Caki2 (cell line): Measurements from ENCODE around the gene MRFAP1. TPM values are rescaled to one million over a fixed set of nuclear protein-coding genes. Genes with fewer than 3 reads are reported as not detected.
"Not testable (repeated sequence)": the region's sequence is repeated elsewhere in the genome, so short reads cannot be mapped to it uniquely, and the experiment has no call there.

ENCODE experiments used
- DNase-seq: peaks from one replicate; pipeline ENCODE4 v3.0.0-alpha.2; 2015; ENCODE audit warnings: low read depth
- in situ Hi-C: cut with HindIII; loops from 2 replicates; pipeline ENCODE4 v1.10.0; 2016; ENCODE audit warnings: low sequenced_read_pairs, low pct_unique_long_range_greater_than_20kb, mixed read lengths
- total RNA-seq: library from RNA; depleted of rRNA; stranded (reverse); fragments of >200 nt; shearing (Covaris generic); gene quantifications from 2 replicates; pipeline ENCODE4 v1.2.3, GENCODE V29; 2014; ENCODE audit warnings: low replicate concordance

MRFAP1 gene
- total RNA-seq, 1 experiment from 2014 or later, result 224 TPM

- no peak for DNase-seq
- in situ Hi-C loops, result no loop called here
Measured at GRCh38 chr4:6625256-6625655, 15.2 kb upstream of the MRFAP1 start.

- in situ Hi-C loops, result no loop called here
- no peak for DNase-seq
Measured at GRCh38 chr4:6626066-6626465, 14.4 kb upstream of the MRFAP1 start.

- in situ Hi-C loops, result no loop called here
- DNase-seq, result no peak
Measured at GRCh38 chr4:6627832-6628231, 12.7 kb upstream of the MRFAP1 start.

- in situ Hi-C loops, DNase-seq: not testable (repeated sequence)
Measured at GRCh38 chr4:6628484-6628883, 12.0 kb upstream of the MRFAP1 start.

- no peak for DNase-seq
- in situ Hi-C loops, result no loop called here
Measured at GRCh38 chr4:6632125-6632524, 8.4 kb upstream of the MRFAP1 start.

- DNase-seq, result no peak
- in situ Hi-C loops, result no loop called here
Measured at GRCh38 chr4:6633091-6633906, 7.2 kb upstream of the MRFAP1 start.

- in situ Hi-C loops, result no loop called here
- DNase-seq, result no peak
Measured at GRCh38 chr4:6634746-6635145, 5.7 kb upstream of the MRFAP1 start.

- in situ Hi-C loops, result no loop called here
- no peak for DNase-seq
Measured at GRCh38 chr4:6639137-6639680, 1.3 kb upstream of the MRFAP1 start.

GRCh38 chr4:6641164-6641970 lies 882 bp downstream of the MRFAP1 start:
- peak; percentile 19 for DNase-seq
- in situ Hi-C loops, result no loop called here

- no peak for DNase-seq
- in situ Hi-C loops, result no loop called here
Measured at GRCh38 chr4:6641971-6642320, 1.5 kb downstream of the MRFAP1 start.

- no peak for DNase-seq
- in situ Hi-C loops, result no loop called here
Measured at GRCh38 chr4:6643141-6643847, 2.8 kb downstream of the MRFAP1 start.

GRCh38 chr4:6644792-6645530 lies 4.5 kb downstream of the MRFAP1 start:
- in situ Hi-C loops, result no loop called here
- DNase-seq, result no peak

GRCh38 chr4:6647169-6647568 lies 6.7 kb downstream of the MRFAP1 start:
- no peak for DNase-seq
- in situ Hi-C loops, result no loop called here

- no peak for DNase-seq
- in situ Hi-C loops, result no loop called here
Measured at GRCh38 chr4:6647582-6648230, 7.2 kb downstream of the MRFAP1 start.

GRCh38 chr4:6649216-6649615 lies 8.7 kb downstream of the MRFAP1 start:
- DNase-seq, result no peak
- in situ Hi-C loops, result no loop called here

GRCh38 chr4:6654211-6654610 lies 13.7 kb downstream of the MRFAP1 start:
- in situ Hi-C loops, DNase-seq: not testable (repeated sequence)

- DNase-seq, in situ Hi-C loops: not testable (repeated sequence)
Measured at GRCh38 chr4:6655291-6655690, 14.8 kb downstream of the MRFAP1 start.

GRCh38 chr4:6655924-6656323 lies 15.4 kb downstream of the MRFAP1 start:
- no peak for DNase-seq
- in situ Hi-C loops, result no loop called here
